ENCODE measurements around the gene RLBP1. TPM values are rescaled to one million over a fixed set of nuclear protein-coding genes. Genes with fewer than 3 reads are reported as not detected.
"Not testable (repeated sequence)": the region's sequence is repeated elsewhere in the genome, so short reads cannot be mapped to it uniquely, and the experiment has no call there.

RLBP1 gene
- polyA plus RNA-seq (ENCODE audit: insufficient read depth in 1 of 5, insufficient read length in 5 of 5, low replicate concordance in 1 of 5) = not detected
- long read RNA-seq, donor 1 = 0 reads
- long read RNA-seq, donor 2 = 0 reads
- long read RNA-seq, donor 3 = 0 reads
- long read RNA-seq, donor 4 = 0 reads
- long read RNA-seq, donor 5 = 0 reads
- long read RNA-seq, donor 6 = 0 reads
- long read RNA-seq, donor 7 = 0 reads
- long read RNA-seq, donor 8 = 0 reads

- no peak for DNase-seq
Measured at GRCh38 chr15:89221543-89221942, at the start of gene RLBP1. RLBP1 (minus strand) TSS chr15:89221579; CDS start chr15:89218975, 2,604 bp downstream.

GRCh38 chr15:89250142-89250541 lies 28.8 kb upstream of the RLBP1 start:
- not testable (repeated sequence) for DNase-seq

- no peak for DNase-seq
Measured at GRCh38 chr15:89248584-89248983, 27.2 kb upstream of the RLBP1 start.

GRCh38 chr15:89247446-89247845 lies 26.1 kb upstream of the RLBP1 start:
- DNase-seq = no peak

- DNase-seq = no peak
Measured at GRCh38 chr15:89244574-89244903, 23.2 kb upstream of the RLBP1 start.

GRCh38 chr15:89243691-89244573 lies 22.6 kb upstream of the RLBP1 start, which contains the start of gene FANCI:
FANCI (plus strand) TSS chr15:89243979; CDS start chr15:89247648, 3,669 bp downstream.
- peak; percentile 91 to 92 for DNase-seq

GRCh38 chr15:89243046-89243690 lies 21.8 kb upstream of the RLBP1 start:
- DNase-seq = peak in 1 of 2 donors; percentile 4

GRCh38 chr15:89239883-89240810 lies 18.8 kb upstream of the RLBP1 start:
- not testable (repeated sequence) for DNase-seq

GRCh38 chr15:89231832-89232231 lies 10.5 kb upstream of the RLBP1 start:
- no peak for DNase-seq

GRCh38 chr15:89230277-89230676 lies 8.9 kb upstream of the RLBP1 start:
- DNase-seq = no peak

- DNase-seq = no peak
Measured at GRCh38 chr15:89227425-89227824, 6.0 kb upstream of the RLBP1 start.

GRCh38 chr15:89226359-89227221 lies 5.2 kb upstream of the RLBP1 start:
- DNase-seq = no peak

GRCh38 chr15:89225588-89225987 lies 4.2 kb upstream of the RLBP1 start:
- DNase-seq = no peak

- DNase-seq = no peak
Measured at GRCh38 chr15:89218531-89218930, 2.8 kb downstream of the RLBP1 start.

GRCh38 chr15:89217686-89218376 lies 3.5 kb downstream of the RLBP1 start:
- no peak for DNase-seq

GRCh38 chr15:89217031-89217430 lies 4.3 kb downstream of the RLBP1 start:
- no peak for DNase-seq

- no peak for DNase-seq
Measured at GRCh38 chr15:89215627-89216026, 5.8 kb downstream of the RLBP1 start.

GRCh38 chr15:89211678-89212170 lies 9.7 kb downstream of the RLBP1 start:
- DNase-seq = no peak

GRCh38 chr15:89209057-89209456 lies 12.3 kb downstream of the RLBP1 start:
- DNase-seq = no peak

GRCh38 chr15:89208256-89208655 lies 13.1 kb downstream of the RLBP1 start:
- DNase-seq = no peak

Data from right lung (tissue), 10 donors.